ENCODE results near the gene FAM241B.

DNA sequence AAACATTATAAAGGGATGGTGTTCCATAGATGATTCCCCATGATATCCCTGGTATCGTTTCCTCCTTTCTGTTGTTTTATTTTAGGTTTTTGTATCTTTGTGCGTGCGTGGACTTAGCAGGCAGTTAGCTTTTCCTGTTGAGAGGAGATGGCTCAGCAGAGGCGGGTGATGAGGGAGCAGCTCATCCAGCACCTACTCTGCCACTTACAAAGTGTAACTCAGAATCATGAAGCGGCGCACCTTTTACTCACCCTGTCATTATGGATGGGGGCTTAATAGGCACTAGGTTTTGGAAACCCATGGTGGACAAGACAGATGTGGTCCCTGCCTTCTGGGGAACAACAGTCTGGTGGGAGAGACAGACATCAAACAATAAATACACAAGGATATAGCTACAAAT, 17.1 kb downstream of the FAM241B start:
- TF ChIP-seq ARNT (IDR thresholded peaks at IDR 0.05) (no peak), ZNF384 (IDR thresholded peaks at IDR 0.05) (no peak), FOXK2 (IDR thresholded peaks at IDR 0.05) (no peak), HDGF (IDR thresholded peaks at IDR 0.05; ENCODE audit: borderline replicate concordance) (no peak), FOXA1 (IDR thresholded peaks at IDR 0.05) (no peak), BHLHE40 (IDR thresholded peaks at IDR 0.05; ENCODE audit: borderline replicate concordance) (no peak), CTBP1 (IDR thresholded peaks at IDR 0.05; ENCODE audit: borderline replicate concordance) (no peak), ELF4 (IDR thresholded peaks at IDR 0.05) (no peak), FOXM1 (IDR thresholded peaks at IDR 0.05; ENCODE audit: borderline replicate concordance) (no peak), L3MBTL2 (conservative IDR thresholded peaks at IDR 0.05) (no peak), SUZ12 (IDR thresholded peaks at IDR 0.05) (no peak), LEF1 (IDR thresholded peaks at IDR 0.05; ENCODE audit: borderline replicate concordance) (no peak), SP1 (IDR thresholded peaks at IDR 0.05) (no peak)
